ENCODE data around the gene CAV1. TPM values are rescaled to one million over a fixed set of nuclear protein-coding genes. Genes with fewer than 3 reads are reported as not detected.

The CAV1 gene
- total and polyA plus RNA-seq, 2 of the 13 experiments (the other 11 are each of a cell fraction or from before 2014, with no cell fraction given): 0.40 TPM; not detected in 1

DNA sequence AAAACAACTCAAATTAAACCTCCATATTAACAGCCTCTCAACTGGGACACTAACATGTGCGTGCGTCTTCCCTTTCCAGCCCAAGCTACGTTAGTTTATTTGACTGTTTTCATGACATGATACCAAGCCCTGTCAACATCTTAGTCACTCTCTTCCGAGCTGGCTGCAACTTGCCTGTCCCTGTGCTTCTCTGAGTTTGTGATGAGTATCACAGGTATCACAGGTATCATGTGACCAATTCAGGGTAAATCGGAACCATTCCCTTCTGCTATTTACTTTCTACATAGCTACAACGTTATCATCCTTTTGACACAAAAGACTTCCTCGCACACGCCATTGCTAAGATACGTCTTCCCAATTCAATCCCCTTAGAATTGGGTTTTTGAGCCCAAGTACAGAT is 70.2 kb downstream of the CAV1 start (continued):
- no peak for TF ChIP-seq ZNF10 (CRISPR knock-in tag; IDR thresholded peaks at IDR 0.05; ENCODE audit: borderline replicate concordance, low read depth)
- TF ChIP-seq, protein P1, sequence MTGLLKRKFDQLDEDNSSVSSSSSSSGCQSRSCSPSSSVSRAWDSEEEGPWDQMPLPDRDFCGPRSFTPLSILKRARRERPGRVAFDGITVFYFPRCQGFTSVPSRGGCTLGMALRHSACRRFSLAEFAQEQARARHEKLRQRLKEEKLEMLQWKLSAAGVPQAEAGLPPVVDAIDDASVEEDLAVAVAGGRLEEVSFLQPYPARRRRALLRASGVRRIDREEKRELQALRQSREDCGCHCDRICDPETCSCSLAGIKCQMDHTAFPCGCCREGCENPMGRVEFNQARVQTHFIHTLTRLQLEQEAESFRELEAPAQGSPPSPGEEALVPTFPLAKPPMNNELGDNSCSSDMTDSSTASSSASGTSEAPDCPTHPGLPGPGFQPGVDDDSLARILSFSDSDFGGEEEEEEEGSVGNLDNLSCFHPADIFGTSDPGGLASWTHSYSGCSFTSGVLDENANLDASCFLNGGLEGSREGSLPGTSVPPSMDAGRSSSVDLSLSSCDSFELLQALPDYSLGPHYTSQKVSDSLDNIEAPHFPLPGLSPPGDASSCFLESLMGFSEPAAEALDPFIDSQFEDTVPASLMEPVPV (CRISPR knock-in tag; IDR thresholded peaks at IDR 0.05): no peak

DNA sequence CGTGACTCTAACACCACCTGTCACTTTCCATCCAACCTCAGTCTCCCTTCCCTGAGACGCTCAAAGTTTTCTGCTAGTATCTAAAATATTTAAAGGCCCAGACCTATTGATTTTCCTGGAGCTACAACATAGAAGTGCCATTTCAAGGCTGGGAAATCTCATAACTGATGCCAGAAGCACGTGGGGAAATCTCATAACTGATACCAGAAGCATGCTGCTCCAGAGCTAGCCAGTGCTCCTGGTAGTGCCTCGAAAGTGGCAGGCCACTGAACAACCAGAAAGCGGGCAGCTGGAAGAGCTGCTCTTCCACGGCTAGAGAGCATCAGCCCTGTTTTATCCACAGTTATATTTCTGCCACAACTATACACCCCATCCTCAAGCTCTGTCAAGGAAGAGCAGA is 72.5 kb downstream of the CAV1 start:
- FAIRE-seq (no peak), DNase-seq (ENCODE audit: low spot score) (no peak), ATAC-seq (no peak)
- H3K27ac ChIP-seq (ENCODE audit: extremely low read length, insufficient read depth, low read length): no peak overlapping the region
- H3K4me2 ChIP-seq (ENCODE audit: low read depth, low read length): no peak overlapping the region
- WGBS (ENCODE audit: low lambda C conversion rate): 32% methylated on average over 3 of the region's 6 CpGs
- H3K79me2 ChIP-seq (ENCODE audit: insufficient read depth, low read length): no peaks in the 10 kb centered on the region
- H3K27me3 ChIP-seq (ENCODE audit: control insufficient read depth in 1 of 2, insufficient read depth in 2 of 2, low read length in 2 of 2): 0 out of 5 replicates have a peak, but pooled peaks cover 0 to 6% of the 10 kb centered on the region in 2 experiments
- BruUV-seq (replicated peaks): no TSS peak
- H2AFZ ChIP-seq (ENCODE audit: low read length): no peak overlapping the region
- POLR2A ChIA-PET: no interaction called here
- H3K4me1 ChIP-seq (ENCODE audit: insufficient read depth, low read length): peaks cover 38% of the 10 kb centered on the region
- in situ Hi-C loops (cut with HindIII; ENCODE audit: extremely low pct_ligation_motif_present, low pct_unique_long_range_greater_than_20kb): no loop called here
- intact Hi-C loops (cut with micrococcal nuclease; ENCODE audit: unreplicated experiment): loop anchor here (5.0 to 10.0 kb wide), 2 partner anchors 190 to 517 kb away; no protein-coding TSS in a partner anchor
- CTCF ChIA-PET (ENCODE audit: low intra/inter-chr PET ratio, low total read pairs): interaction anchor here (3.0 kb wide), 1 partner anchor 212 kb away, joined by 15 read pairs; no protein-coding TSS in a partner anchor
- no peak overlapping the region for H3K9ac ChIP-seq (ENCODE audit: insufficient read depth, low read depth, low read length)
- H3K9me3 ChIP-seq (ENCODE audit: low read length): no peaks in the 10 kb centered on the region
- H4K20me1 ChIP-seq (ENCODE audit: insufficient read depth, low read length): no peaks in the 10 kb centered on the region
- no peak overlapping the region for H3K4me3 ChIP-seq (replicated peaks in 1 of 3; ENCODE audit: insufficient read depth in 1 of 3, low read depth in 2 of 3, low read length in 3 of 3)
- TF ChIP-seq, protein P2, sequence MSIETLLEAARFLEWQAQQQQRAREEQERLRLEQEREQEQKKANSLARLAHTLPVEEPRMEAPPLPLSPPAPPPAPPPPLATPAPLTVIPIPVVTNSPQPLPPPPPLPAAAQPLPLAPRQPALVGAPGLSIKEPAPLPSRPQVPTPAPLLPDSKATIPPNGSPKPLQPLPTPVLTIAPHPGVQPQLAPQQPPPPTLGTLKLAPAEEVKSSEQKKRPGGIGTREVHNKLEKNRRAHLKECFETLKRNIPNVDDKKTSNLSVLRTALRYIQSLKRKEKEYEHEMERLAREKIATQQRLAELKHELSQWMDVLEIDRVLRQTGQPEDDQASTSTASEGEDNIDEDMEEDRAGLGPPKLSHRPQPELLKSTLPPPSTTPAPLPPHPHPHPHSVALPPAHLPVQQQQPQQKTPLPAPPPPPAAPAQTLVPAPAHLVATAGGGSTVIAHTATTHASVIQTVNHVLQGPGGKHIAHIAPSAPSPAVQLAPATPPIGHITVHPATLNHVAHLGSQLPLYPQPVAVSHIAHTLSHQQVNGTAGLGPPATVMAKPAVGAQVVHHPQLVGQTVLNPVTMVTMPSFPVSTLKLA (IDR thresholded peaks at IDR 0.05): peak; percentile 51; the same call in 1 of the 2 replicates
- TF ChIP-seq, protein P3, sequence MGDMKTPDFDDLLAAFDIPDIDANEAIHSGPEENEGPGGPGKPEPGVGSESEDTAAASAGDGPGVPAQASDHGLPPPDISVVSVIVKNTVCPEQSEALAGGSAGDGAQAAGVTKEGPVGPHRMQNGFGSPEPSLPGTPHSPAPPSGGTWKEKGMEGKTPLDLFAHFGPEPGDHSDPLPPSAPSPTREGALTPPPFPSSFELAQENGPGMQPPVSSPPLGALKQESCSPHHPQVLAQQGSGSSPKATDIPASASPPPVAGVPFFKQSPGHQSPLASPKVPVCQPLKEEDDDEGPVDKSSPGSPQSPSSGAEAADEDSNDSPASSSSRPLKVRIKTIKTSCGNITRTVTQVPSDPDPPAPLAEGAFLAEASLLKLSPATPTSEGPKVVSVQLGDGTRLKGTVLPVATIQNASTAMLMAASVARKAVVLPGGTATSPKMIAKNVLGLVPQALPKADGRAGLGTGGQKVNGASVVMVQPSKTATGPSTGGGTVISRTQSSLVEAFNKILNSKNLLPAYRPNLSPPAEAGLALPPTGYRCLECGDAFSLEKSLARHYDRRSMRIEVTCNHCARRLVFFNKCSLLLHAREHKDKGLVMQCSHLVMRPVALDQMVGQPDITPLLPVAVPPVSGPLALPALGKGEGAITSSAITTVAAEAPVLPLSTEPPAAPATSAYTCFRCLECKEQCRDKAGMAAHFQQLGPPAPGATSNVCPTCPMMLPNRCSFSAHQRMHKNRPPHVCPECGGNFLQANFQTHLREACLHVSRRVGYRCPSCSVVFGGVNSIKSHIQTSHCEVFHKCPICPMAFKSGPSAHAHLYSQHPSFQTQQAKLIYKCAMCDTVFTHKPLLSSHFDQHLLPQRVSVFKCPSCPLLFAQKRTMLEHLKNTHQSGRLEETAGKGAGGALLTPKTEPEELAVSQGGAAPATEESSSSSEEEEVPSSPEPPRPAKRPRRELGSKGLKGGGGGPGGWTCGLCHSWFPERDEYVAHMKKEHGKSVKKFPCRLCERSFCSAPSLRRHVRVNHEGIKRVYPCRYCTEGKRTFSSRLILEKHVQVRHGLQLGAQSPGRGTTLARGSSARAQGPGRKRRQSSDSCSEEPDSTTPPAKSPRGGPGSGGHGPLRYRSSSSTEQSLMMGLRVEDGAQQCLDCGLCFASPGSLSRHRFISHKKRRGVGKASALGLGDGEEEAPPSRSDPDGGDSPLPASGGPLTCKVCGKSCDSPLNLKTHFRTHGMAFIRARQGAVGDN (CRISPR knock-in tag; IDR thresholded peaks at IDR 0.05): no peak
- no peak for TF ChIP-seq SYNCRIP (IDR thresholded peaks at IDR 0.05; ENCODE audit: insufficient read depth, low read depth, low read length)
- TF ChIP-seq, protein P4, sequence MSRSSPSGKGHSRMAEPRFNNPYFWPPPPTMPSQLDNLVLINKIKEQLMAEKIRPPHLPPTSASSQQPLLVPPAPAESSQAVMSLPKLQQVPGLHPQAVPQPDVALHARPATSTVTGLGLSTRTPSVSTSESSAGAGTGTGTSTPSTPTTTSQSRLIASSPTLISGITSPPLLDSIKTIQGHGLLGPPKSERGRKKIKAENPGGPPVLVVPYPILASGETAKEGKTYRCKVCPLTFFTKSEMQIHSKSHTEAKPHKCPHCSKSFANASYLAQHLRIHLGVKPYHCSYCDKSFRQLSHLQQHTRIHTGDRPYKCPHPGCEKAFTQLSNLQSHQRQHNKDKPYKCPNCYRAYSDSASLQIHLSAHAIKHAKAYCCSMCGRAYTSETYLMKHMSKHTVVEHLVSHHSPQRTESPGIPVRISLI (CRISPR knock-in tag; IDR thresholded peaks at IDR 0.05; ENCODE audit: borderline replicate concordance): no peak
- no peaks in the 10 kb centered on the region for H3K36me3 ChIP-seq (replicated peaks in 1 of 2; ENCODE audit: control insufficient read depth in 1 of 2, insufficient read depth in 2 of 2, low read length in 2 of 2)

Measured in HepG2 (cell line).